Measurements from ENCODE around the gene OR2L2. TPM values are rescaled to one million over a fixed set of nuclear protein-coding genes. Genes with fewer than 3 reads are reported as not detected.

The OR2L2 gene
- total RNA-seq, result not detected in 2 replicates

- Histone ChIP-seq H3K4me3 (ENCODE audit: low read depth, low read length) (no peak within 1 kb of the TSS), H3K36me3 (ENCODE audit: control insufficient read depth, insufficient read depth, low read length) (no peaks in the 10 kb centered on the region), H3K27me3 (ENCODE audit: control insufficient read depth, insufficient read depth, low read length) (no peaks in the 10 kb centered on the region)
- no peak for DNase-seq (ENCODE audit: low read depth)
- TF ChIP-seq CTCF (IDR thresholded peaks at IDR 0.05; ENCODE audit: insufficient read depth, low read length, poor library complexity, severe bottlenecking), result no peak
Observed at GRCh38 chr1:248029770-248030169, at the start of gene OR2L2. Gene OR2L2, plus strand, starts transcription at chr1:248030070. Its CDS starts 8,198 bp downstream, at chr1:248038268.

- no peak for DNase-seq (ENCODE audit: low read depth)
- no peak overlapping the region for H3K4me3 ChIP-seq (ENCODE audit: low read depth, low read length)
- no peaks in the 10 kb centered on the region for H3K27me3 ChIP-seq (ENCODE audit: control insufficient read depth, insufficient read depth, low read length)
- no peaks in the 10 kb centered on the region for H3K36me3 ChIP-seq (ENCODE audit: control insufficient read depth, insufficient read depth, low read length)
- no peak for TF ChIP-seq CTCF (IDR thresholded peaks at IDR 0.05; ENCODE audit: insufficient read depth, low read length, poor library complexity, severe bottlenecking)
Observed at GRCh38 chr1:247992986-247993385, 36.9 kb upstream of the OR2L2 start.

- no peaks in the 10 kb centered on the region for H3K36me3 ChIP-seq (ENCODE audit: control insufficient read depth, insufficient read depth, low read length)
- no peak for DNase-seq (ENCODE audit: low read depth)
- no peaks in the 10 kb centered on the region for H3K27me3 ChIP-seq (ENCODE audit: control insufficient read depth, insufficient read depth, low read length)
- TF ChIP-seq CTCF (IDR thresholded peaks at IDR 0.05; ENCODE audit: insufficient read depth, low read length, poor library complexity, severe bottlenecking), result no peak
- no peak overlapping the region for H3K4me3 ChIP-seq (ENCODE audit: low read depth, low read length)
Observed at GRCh38 chr1:247998811-247999210, 31.1 kb upstream of the OR2L2 start.

GRCh38 chr1:248000169-248000568 lies 29.7 kb upstream of the OR2L2 start:
- no peak for TF ChIP-seq CTCF (IDR thresholded peaks at IDR 0.05; ENCODE audit: insufficient read depth, low read length, poor library complexity, severe bottlenecking)
- Histone ChIP-seq H3K36me3 (ENCODE audit: control insufficient read depth, insufficient read depth, low read length) (no peaks in the 10 kb centered on the region), H3K4me3 (ENCODE audit: low read depth, low read length) (no peak overlapping the region), H3K27me3 (ENCODE audit: control insufficient read depth, insufficient read depth, low read length) (no peaks in the 10 kb centered on the region)
- no peak for DNase-seq (ENCODE audit: low read depth)

GRCh38 chr1:248007778-248008177 lies 22.1 kb upstream of the OR2L2 start:
- H3K36me3 ChIP-seq (ENCODE audit: control insufficient read depth, insufficient read depth, low read length), result no peaks in the 10 kb centered on the region
- DNase-seq (ENCODE audit: low read depth), result no peak
- H3K27me3 ChIP-seq (ENCODE audit: control insufficient read depth, insufficient read depth, low read length), result no peaks in the 10 kb centered on the region
- no peak overlapping the region for H3K4me3 ChIP-seq (ENCODE audit: low read depth, low read length)
- no peak for TF ChIP-seq CTCF (IDR thresholded peaks at IDR 0.05; ENCODE audit: insufficient read depth, low read length, poor library complexity, severe bottlenecking)

- no peak for TF ChIP-seq CTCF (IDR thresholded peaks at IDR 0.05; ENCODE audit: insufficient read depth, low read length, poor library complexity, severe bottlenecking)
- Histone ChIP-seq H3K36me3 (ENCODE audit: control insufficient read depth, insufficient read depth, low read length) (no peaks in the 10 kb centered on the region), H3K4me3 (ENCODE audit: low read depth, low read length) (no peak overlapping the region), H3K27me3 (ENCODE audit: control insufficient read depth, insufficient read depth, low read length) (no peaks in the 10 kb centered on the region)
- no peak for DNase-seq (ENCODE audit: low read depth)
Observed at GRCh38 chr1:248009681-248010080, 20.2 kb upstream of the OR2L2 start.

All from kidney epithelial cell (primary cell).